Measurements from ENCODE around the gene TMEM141. TPM values are rescaled to one million over a fixed set of nuclear protein-coding genes. Genes with fewer than 3 reads are reported as not detected.

Gene TMEM141
- total and polyA plus RNA-seq, 12 donors, result 48.1 to 107 (median 64.1) TPM

GRCh38 chr9:136743639-136744211, 47.4 kb upstream of the TMEM141 start:
- peaks cover 17 to 50% (median 31%) of the 10 kb centered on the region in 9 donors for H3K4me1 ChIP-seq
- peaks cover 0 to 25% (median 19%) of the 10 kb centered on the region in 7 donors for H3K27me3 ChIP-seq
- WGBS, 2 donors, result 90 to 91% methylated on average over 16 of the region's 16 CpGs
- intact Hi-C loops (cut with DNase I), result no loop called here
- H3K27ac ChIP-seq, result no peak overlapping the region
- H3K36me3 ChIP-seq, result no peaks in the 10 kb centered on the region
- ATAC-seq (no peak), DNase-seq (no peak)
- H3K4me3 ChIP-seq, result peak overlapping the region in 2 of 10 donors; percentile 30 to 35
- TF ChIP-seq CTCF (IDR thresholded peaks at IDR 0.05), result no peak
- H3K9me3 ChIP-seq, result no peaks in the 10 kb centered on the region

GRCh38 chr9:136744773-136745172, 46.4 kb upstream of the TMEM141 start:
- TF ChIP-seq CTCF (IDR thresholded peaks at IDR 0.05), result no peak
- H3K9me3 ChIP-seq, result no peaks in the 10 kb centered on the region
- WGBS, 2 donors, result 90 to 95% methylated on average over 15 to 18 of the region's 18 CpGs
- peaks cover 0 to 25% (median 19%) of the 10 kb centered on the region in 7 donors for H3K27me3 ChIP-seq
- ATAC-seq (no peak), DNase-seq (no peak)
- H3K4me1 ChIP-seq, result peaks cover 23 to 61% (median 42%) of the 10 kb centered on the region in 9 donors
- intact Hi-C loops (cut with DNase I), result no loop called here
- H3K27ac ChIP-seq, result peak overlapping the region in 4 of 10 donors; percentile 61 to 88 (median 75)
- H3K4me3 ChIP-seq, result peak overlapping the region in 5 of 10 donors; percentile 1 to 35 (median 21)
- H3K36me3 ChIP-seq, result no peaks in the 10 kb centered on the region

GRCh38 chr9:136745389-136746154, 45.6 kb upstream of the TMEM141 start:
- Histone ChIP-seq H3K27me3 (peaks cover 0 to 25% (median 19%) of the 10 kb centered on the region in 7 donors), H3K4me1 (peaks cover 23 to 65% (median 43%) of the 10 kb centered on the region in 9 donors), H3K27ac (peak overlapping the region in 9 of 10 donors; percentile 50 to 88 (median 72)), H3K4me3 (peak overlapping the region in 9 of 10 donors; percentile 5 to 37 (median 27)), H3K36me3 (no peaks in the 10 kb centered on the region), H3K9me3 (no peaks in the 10 kb centered on the region)
- peak in 1 of 2 donors; percentile 52 for DNase-seq
- intact Hi-C loops (cut with DNase I), result no loop called here
- WGBS, 2 donors, result 66 to 67% methylated on average over 23 of the region's 23 CpGs
- no peak for TF ChIP-seq CTCF (IDR thresholded peaks at IDR 0.05)
- ATAC-seq, result peak; percentile 8 to 54 (median 34)

GRCh38 chr9:136746155-136746490, 45.0 kb upstream of the TMEM141 start:
- Histone ChIP-seq H3K27me3 (peaks cover 0 to 25% (median 19%) of the 10 kb centered on the region in 7 donors), H3K36me3 (no peaks in the 10 kb centered on the region), H3K27ac (peak overlapping the region in 7 of 10 donors; percentile 50 to 88 (median 69)), H3K4me3 (peak overlapping the region in 1 of 10 donors; percentile 27), H3K4me1 (peaks cover 21 to 61% (median 39%) of the 10 kb centered on the region in 9 donors), H3K9me3 (peaks cover 0 to 2% (median 0%) of the 10 kb centered on the region in 11 donors)
- intact Hi-C loops (cut with DNase I), result no loop called here
- no peak for DNase-seq
- peak in 1 of 8 donors; percentile 2 for ATAC-seq
- 62 to 69% methylated on average over 17 to 22 of the region's 22 CpGs for WGBS, 2 donors
- no peak for TF ChIP-seq CTCF (IDR thresholded peaks at IDR 0.05)
